Fibroblast of lung (primary cell): ENCODE measurements around the gene KIAA0319L. TPM values are rescaled to one million over a fixed set of nuclear protein-coding genes. Genes with fewer than 3 reads are reported as not detected.

Experiments
- DNase-seq, 2 donors: peaks; one replicate each; pipeline versions ENCODE4 v3.0.0 to v3.0.0-alpha.2; 2010; ENCODE audit warnings: low read depth in 2 of 2
- H2AFZ ChIP-seq: 2 replicates; pipeline ENCODE4 v1.5.1; 2012; ENCODE audit warnings: low read length, control low read depth, inconsistent platforms
- H3K27ac ChIP-seq: 2 replicates; pipeline ENCODE4 v1.5.1; 2011; ENCODE audit warnings: low read length, control low read depth; ENCODE audit not compliant: insufficient read depth
- H3K27me3 ChIP-seq: 2 replicates; pipeline ENCODE4 v1.5.1; 2011; ENCODE audit warnings: mild to moderate bottlenecking, low read length; ENCODE audit not compliant: control insufficient read depth, insufficient read depth
- H3K36me3 ChIP-seq: 2 replicates; pipeline ENCODE4 v1.5.1; 2011; ENCODE audit warnings: low read length; ENCODE audit not compliant: control insufficient read depth, insufficient read depth
- H3K4me1 ChIP-seq: 2 replicates; pipeline ENCODE4 v1.5.1; 2011; ENCODE audit warnings: low read length; ENCODE audit not compliant: control insufficient read depth, insufficient read depth; ENCODE audit errors: extremely low read depth
- H3K4me2 ChIP-seq: 2 replicates; pipeline ENCODE4 v1.5.1; 2011; ENCODE audit warnings: low read length, control low read depth; ENCODE audit not compliant: insufficient read depth; ENCODE audit errors: extremely low read depth
- H3K4me3 ChIP-seq, 4 experiments: fragments of 200-600 bp in 1 of 4; sonication (generic) in 1 of 4; replicated peaks in 1 of 4; 2 replicates each; pipeline ENCODE4 v1.5.1; 2011 to 2016; ENCODE audit warnings: low read length in 4 of 4, low read depth in 3 of 4, mild to moderate bottlenecking in 3 of 4, control low read depth in 2 of 4, inconsistent platforms in 1 of 4, mixed read lengths in 1 of 4; ENCODE audit not compliant: insufficient read depth in 1 of 4; ENCODE audit errors: control extremely low read depth in 1 of 4
- H3K79me2 ChIP-seq: 2 replicates; pipeline ENCODE4 v1.5.1; 2012; ENCODE audit warnings: mild to moderate bottlenecking, low read length, inconsistent platforms; ENCODE audit not compliant: control insufficient read depth, insufficient read depth
- H3K9ac ChIP-seq: 2 replicates; pipeline ENCODE4 v1.5.1; 2011; ENCODE audit warnings: mild to moderate bottlenecking, low read length, control low read depth; ENCODE audit not compliant: insufficient read depth
- H3K9me3 ChIP-seq: 2 replicates; pipeline ENCODE4 v1.5.1; 2012; ENCODE audit warnings: low read depth, low read length; ENCODE audit not compliant: control insufficient read depth, insufficient read depth
- H4K20me1 ChIP-seq: 2 replicates; pipeline ENCODE4 v1.5.1; 2011; ENCODE audit warnings: low read length; ENCODE audit not compliant: control insufficient read depth, insufficient read depth; ENCODE audit errors: extremely low read depth
- CTCF ChIP-seq, 2 donors: IDR thresholded peaks in 1 of 2; conservative IDR thresholded peaks in 1 of 2; 1 replicate in 1 of 2; 2 replicates in 1 of 2; pipeline ENCODE4 v1.5.1; 2011 to 2012; ENCODE audit warnings: low read length in 2 of 2, control low read depth in 1 of 2, inconsistent platforms in 1 of 2, low read depth in 1 of 2, mild to moderate bottlenecking in 1 of 2
- EZH2 ChIP-seq: IDR thresholded peaks from 2 replicates; pipeline ENCODE4 v1.5.1; 2012; ENCODE audit warnings: low read length, control low read depth, mild to moderate bottlenecking; ENCODE audit errors: missing control alignments
- polyA plus RNA-seq, 2 donors: library from polyadenylated mRNA; depleted of rRNA in 1 of 2; stranded (reverse) in 1 of 2; unstranded in 1 of 2; fragments of >200 nt; gene quantifications; 2 replicates each; pipeline ENCODE4 v1.2.1, GENCODE V29; 2011 to 2012; ENCODE audit warnings: missing spikeins in 1 of 2
- total RNA-seq: library from RNA; depleted of rRNA; stranded (reverse); fragments of >200 nt; gene quantifications from 2 replicates; pipeline ENCODE4 v1.2.1, GENCODE V29; 2014

Gene KIAA0319L
- total and polyA plus RNA-seq, 2 donors (not counting 1 experiment from before 2014, with no cell fraction given) = 65.4 to 66.1 TPM

GRCh38 chr1:35463232-35463631 is 94.0 kb downstream of the KIAA0319L start:
- Histone ChIP-seq H3K9me3 (no peaks in the 10 kb centered on the region), H3K4me1 (no peaks in the 10 kb centered on the region), H3K79me2 (no peaks in the 10 kb centered on the region), H4K20me1 (no peaks in the 10 kb centered on the region), H3K4me2 (no peak overlapping the region), H3K4me3 (no peak overlapping the region), H3K27me3 (no peaks in the 10 kb centered on the region), H2AFZ (no peak overlapping the region), H3K9ac (no peak overlapping the region), H3K27ac (no peak overlapping the region), H3K36me3 (peaks cover 4% of the 10 kb centered on the region)
- no peak for TF ChIP-seq EZH2
- no peak for TF ChIP-seq CTCF (conservative IDR thresholded peaks at IDR 0.05 in 1 of 2, IDR thresholded peaks at IDR 0.05 in 1 of 2; ENCODE audit: low read depth in 1 of 2, low read length in 2 of 2)
- no peak for DNase-seq

GRCh38 chr1:35461966-35462651 is 95.1 kb downstream of the KIAA0319L start:
- H3K27me3 ChIP-seq = no peaks in the 10 kb centered on the region
- TF ChIP-seq CTCF (conservative IDR thresholded peaks at IDR 0.05 in 1 of 2, IDR thresholded peaks at IDR 0.05 in 1 of 2; ENCODE audit: low read depth in 1 of 2, low read length in 2 of 2) (no peak), EZH2 (no peak)

GRCh38 chr1:35460796-35461195 is 96.4 kb downstream of the KIAA0319L start:
- Histone ChIP-seq H4K20me1 (no peaks in the 10 kb centered on the region), H3K4me3 (no peak overlapping the region), H3K4me2 (no peak overlapping the region), H3K9me3 (no peaks in the 10 kb centered on the region), H3K36me3 (peaks cover 4% of the 10 kb centered on the region), H3K4me1 (no peaks in the 10 kb centered on the region), H3K79me2 (no peaks in the 10 kb centered on the region), H2AFZ (no peak overlapping the region), H3K9ac (no peak overlapping the region), H3K27ac (no peak overlapping the region), H3K27me3 (no peaks in the 10 kb centered on the region)
- no peak for TF ChIP-seq EZH2
- DNase-seq = no peak

More at GRCh38 chr1:35461966-35462651, 95.1 kb downstream of the KIAA0319L start:
- Histone ChIP-seq H3K79me2 (no peaks in the 10 kb centered on the region), H3K9me3 (no peaks in the 10 kb centered on the region), H3K4me1 (no peaks in the 10 kb centered on the region), H3K27ac (no peak overlapping the region), H4K20me1 (no peaks in the 10 kb centered on the region), H2AFZ (no peak overlapping the region), H3K4me3 (no peak overlapping the region), H3K4me2 (no peak overlapping the region), H3K36me3 (peaks cover 4% of the 10 kb centered on the region), H3K9ac (no peak overlapping the region)
- no peak for DNase-seq
